Spleen (tissue), 7 donors: ENCODE measurements around the gene GRIN3B.

Experiments
- CTCF ChIP-seq, 11 experiments: fragments of 200-600 bp in 7 of 11; fragments of 450-650 bp in 4 of 11; sonication (generic) in 4 of 11; IDR thresholded peaks in 8 of 11; conservative IDR thresholded peaks in 3 of 11; 1 replicate in 7 of 11; 2 replicates in 4 of 11; pipeline versions ENCODE4 v1.4.0 to v1.8.0; 2016 to 2021; ENCODE audit warnings: antibody characterized with exemption in 11 of 11, inconsistent platforms in 4 of 11, mild to moderate bottlenecking in 1 of 11
- POLR2A ChIP-seq, 3 donors: fragments of 450-650 bp; IDR thresholded peaks; one replicate each; pipeline ENCODE4 v1.5.1; 2017; ENCODE audit warnings: antibody characterized with exemption in 3 of 3, mild to moderate bottlenecking in 1 of 3
- POLR2AphosphoS5 ChIP-seq, 3 donors: sonication (generic); formaldehyde crosslinking; IDR thresholded peaks; one replicate each; pipeline ENCODE4 v1.5.1; 2017; ENCODE audit warnings: antibody characterized with exemption in 3 of 3
- donor health status: DM: no; HTN: no; CAD: no; lungs with moderate emphysema.
- donor health status: DM: no; HTN: no; CAD: no.
- donor health status: DM: no; HTN: no; CAD: no.

- no peak for TF ChIP-seq CTCF (IDR thresholded peaks at IDR 0.05 in 8 of 11, conservative IDR thresholded peaks at IDR 0.05 in 3 of 11)
- TF ChIP-seq POLR2A (IDR thresholded peaks at IDR 0.05), result no peak
- TF ChIP-seq POLR2AphosphoS5 (IDR thresholded peaks at IDR 0.05), result no peak
Measured at GRCh38 chr19:992670-993055, 7.6 kb upstream of the GRIN3B start.
